Heart left ventricle (tissue), 13 donors: Measurements from ENCODE around the gene NRM.
"Not testable (repeated sequence)": the region's sequence is repeated elsewhere in the genome, so short reads cannot be mapped to it uniquely, and the experiment has no call there.

Source experiments
- POLR2A ChIP-seq, 2 donors: fragments of 450-650 bp; IDR thresholded peaks; one replicate each; pipeline ENCODE4 v1.6.1; 2017; ENCODE audit warnings: antibody characterized with exemption in 2 of 2, mild to moderate bottlenecking in 2 of 2, moderate library complexity in 2 of 2
- TF ChIP-seq, protein P1 (sequence below), 12 donors: fragments of 200-600 bp; sonication (generic) in 4 of 12; IDR thresholded peaks; one replicate each; pipeline versions ENCODE4 v1.5.0 to v1.8.0; 2018 to 2022; ENCODE audit warnings: antibody characterized with exemption in 12 of 12, mild to moderate bottlenecking in 5 of 12
- donor health status: ischemic (EF 13 %, LVEDD 7.1; RV severe dilation, severe dysfunction).
- donor health status: DM: no; HTN: yes; CAD: no.
- donor health status: DM: no; HTN: no; CAD: no.
- donor health status: ischemic (EF 25% LVEDD 6.9; RV normal size, moderate dysfunction).
- donor health status: ischemic (EF 25% LVEDD 5.7; RV mildly dilated, moderate dysfunction).
- donor health status: ischemic (EF 35%, LVEDD 5.7; RV mildly dilated, moderate dysfunction).
- donor health status: nonischemic (EF 11% LVEDD 7.7; RV severe dilation, severe dysfunction).
- donor health status: DM: yes; HTN: yes; CAD: no.
- donor health status: PGD.
- donor health status: ischemic (EF 29% LVEDD 5.4; RV normal size, mild dysfunction).
- donor health status: nonischemic (EF 23%, LVEDD 6.1; RV moderate dilation, normal function).

DNA sequence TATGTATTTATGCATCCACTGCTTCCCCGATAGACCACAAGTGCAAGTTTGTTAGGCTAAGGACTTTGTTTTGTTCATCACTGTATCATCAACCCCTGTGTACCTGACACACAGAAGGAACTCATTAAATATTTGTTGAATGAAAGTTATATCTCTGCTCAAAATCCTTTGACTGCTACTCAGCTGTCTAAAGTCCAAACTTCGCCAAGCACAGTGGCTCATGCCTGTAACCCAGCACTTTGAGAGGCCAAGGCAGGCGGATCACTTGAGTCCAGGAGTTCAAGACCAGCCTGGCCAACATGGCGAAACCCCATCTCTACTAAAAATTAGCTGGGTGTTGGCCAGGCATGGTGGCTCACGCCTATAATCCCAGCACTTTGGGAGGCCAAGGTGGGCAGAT lies 32.9 kb downstream of the NRM start:
- TF ChIP-seq, protein P1, sequence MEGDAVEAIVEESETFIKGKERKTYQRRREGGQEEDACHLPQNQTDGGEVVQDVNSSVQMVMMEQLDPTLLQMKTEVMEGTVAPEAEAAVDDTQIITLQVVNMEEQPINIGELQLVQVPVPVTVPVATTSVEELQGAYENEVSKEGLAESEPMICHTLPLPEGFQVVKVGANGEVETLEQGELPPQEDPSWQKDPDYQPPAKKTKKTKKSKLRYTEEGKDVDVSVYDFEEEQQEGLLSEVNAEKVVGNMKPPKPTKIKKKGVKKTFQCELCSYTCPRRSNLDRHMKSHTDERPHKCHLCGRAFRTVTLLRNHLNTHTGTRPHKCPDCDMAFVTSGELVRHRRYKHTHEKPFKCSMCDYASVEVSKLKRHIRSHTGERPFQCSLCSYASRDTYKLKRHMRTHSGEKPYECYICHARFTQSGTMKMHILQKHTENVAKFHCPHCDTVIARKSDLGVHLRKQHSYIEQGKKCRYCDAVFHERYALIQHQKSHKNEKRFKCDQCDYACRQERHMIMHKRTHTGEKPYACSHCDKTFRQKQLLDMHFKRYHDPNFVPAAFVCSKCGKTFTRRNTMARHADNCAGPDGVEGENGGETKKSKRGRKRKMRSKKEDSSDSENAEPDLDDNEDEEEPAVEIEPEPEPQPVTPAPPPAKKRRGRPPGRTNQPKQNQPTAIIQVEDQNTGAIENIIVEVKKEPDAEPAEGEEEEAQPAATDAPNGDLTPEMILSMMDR (IDR thresholded peaks at IDR 0.05): not testable (repeated sequence)
- not testable (repeated sequence) for TF ChIP-seq POLR2A (IDR thresholded peaks at IDR 0.05)
